Esophagus muscularis mucosa (tissue), 3 donors: Measurements from ENCODE around the gene CTSV.

Source experiments
- CTCF ChIP-seq, 3 experiments: fragments of 200-600 bp in 2 of 3; fragments of 450-650 bp in 1 of 3; sonication (generic) in 2 of 3; IDR thresholded peaks; one replicate each; pipeline ENCODE4 v1.5.1; 2017 to 2019; ENCODE audit warnings: antibody characterized with exemption in 3 of 3, mild to moderate bottlenecking in 2 of 3, moderate library complexity in 1 of 3
- POLR2A ChIP-seq: fragments of 450-650 bp; IDR thresholded peaks from one replicate; pipeline ENCODE4 v1.6.1; 2017; ENCODE audit warnings: antibody characterized with exemption, moderate library complexity, mild to moderate bottlenecking, low read depth
- POLR2AphosphoS5 ChIP-seq, 2 donors: sonication (generic); formaldehyde crosslinking; IDR thresholded peaks; one replicate each; pipeline ENCODE4 v1.6.1; 2017; ENCODE audit warnings: antibody characterized with exemption in 2 of 2

- no peak for TF ChIP-seq CTCF (IDR thresholded peaks at IDR 0.05)
- TF ChIP-seq POLR2AphosphoS5 (IDR thresholded peaks at IDR 0.05): no peak
- TF ChIP-seq POLR2A: no peak
Measured at GRCh38 chr9:97072285-97072776, 33.4 kb upstream of the CTSV start.
